ENCODE data around the gene NPBWR2.

Gene NPBWR2

GRCh38 chr20:64055396-64055892 lies 51.9 kb downstream of the NPBWR2 start:
- no peak for DNase-seq

DNA sequence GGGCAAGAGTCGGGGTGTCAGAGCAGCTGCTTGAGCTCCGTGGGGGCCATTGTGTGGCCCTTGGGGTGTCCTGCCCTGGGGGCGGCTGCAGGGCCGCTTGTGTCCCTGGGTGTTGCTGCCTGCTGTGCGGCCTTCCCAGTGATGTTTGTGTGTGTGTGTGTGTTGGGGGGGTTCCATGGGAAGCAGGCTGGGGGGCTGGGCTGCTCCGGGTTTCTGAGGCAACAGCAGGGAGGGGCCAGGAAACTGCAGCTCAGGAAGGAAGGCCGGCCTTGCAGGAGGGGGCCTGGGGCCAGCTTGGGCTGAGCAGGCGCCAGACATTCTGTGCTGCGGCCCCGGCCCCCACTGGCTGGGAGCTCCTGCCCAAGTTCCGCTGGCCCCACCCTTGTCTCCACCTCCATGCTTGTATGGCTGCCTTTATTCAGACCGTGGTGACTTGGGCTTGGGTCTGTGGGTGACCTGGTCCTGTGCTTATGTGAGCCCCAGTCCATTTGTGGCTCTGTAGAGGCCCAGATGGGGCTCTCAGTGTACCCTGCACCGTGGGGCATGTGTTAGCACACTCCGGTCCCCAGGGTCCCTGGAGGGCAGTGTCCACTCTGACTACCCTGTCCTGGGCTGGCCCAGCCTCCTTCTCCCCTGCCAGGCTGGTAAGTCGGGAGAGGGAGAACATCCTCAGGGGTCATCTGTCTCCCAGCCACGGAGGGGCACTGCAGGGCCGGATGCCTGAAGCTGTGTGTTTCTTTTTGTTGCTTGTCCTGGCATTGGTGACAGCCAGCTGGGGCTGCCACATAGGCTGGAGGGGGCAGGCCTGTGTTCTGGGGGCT lies 53.3 kb downstream of the NPBWR2 start:
- no peak for DNase-seq
